HepG2 (cell line): ENCODE results near the gene FGFR2. TPM values are rescaled to one million over a fixed set of nuclear protein-coding genes. Genes with fewer than 3 reads are reported as not detected.

Experiments used
- ATAC-seq: fragments of 200-7000 bp; cut with Tn5 transposase; 3 replicates; pipeline ENCODE4 v1.9.1; 2020; ENCODE audit warnings: mild to moderate bottlenecking, moderate library complexity
- BruUV-seq: library from RNA; stranded (reverse); fragments of 400-500 nt; replicated peaks from 2 replicates; lab custom pipeline; 2021; lab: Mats Ljungman, UMichigan
- CTCF ChIA-PET: fragments of 300-600 bp; formaldehyde crosslinking; extraction: SDS; loops from one replicate; lab custom pipeline; 2021; ENCODE audit warnings: low total read pairs, inconsistent platforms, low intra/inter-chr PET ratio; lab: Yijun Ruan, JAX
- POLR2A ChIA-PET: fragments of 350-600 bp; sonication (Branson Sonifier 250); formaldehyde crosslinking; loops from one replicate; lab custom pipeline; 2020; ENCODE audit warnings: antibody characterized with exemption, inconsistent platforms; lab: Yijun Ruan, JAX
- DNase-seq: peaks from one replicate; pipeline ENCODE4 v3.0.0-alpha.2; 2015; ENCODE audit warnings: low spot score
- FAIRE-seq: peaks from 3 replicates; lab custom pipeline; 2011; peaks lifted over from hg19 to GRCh38; lab: Jason Lieb, UNC
- H2AFZ ChIP-seq: one replicate; pipeline ENCODE4 v1.6.1; 2011; ENCODE audit warnings: low read length, inconsistent platforms
- H3K27ac ChIP-seq: fragments of 300-600 bp; 3 replicates; pipeline ENCODE4 v1.8.0; 2011; ENCODE audit warnings: mixed run types, mild to moderate bottlenecking, mixed read lengths, low read length, inconsistent platforms; ENCODE audit not compliant: insufficient read depth; ENCODE audit errors: extremely low read length
- H3K27me3 ChIP-seq, 2 experiments: fragments of 200-600 bp in 1 of 2; 2 replicates in 1 of 2; 3 replicates in 1 of 2; pipeline versions ENCODE4 v1.6.0 to v1.8.0; 2011; ENCODE audit warnings: low read length in 2 of 2, mild to moderate bottlenecking in 2 of 2, moderate library complexity in 2 of 2, inconsistent platforms in 1 of 2; ENCODE audit not compliant: insufficient read depth in 2 of 2, control insufficient read depth in 1 of 2
- H3K36me3 ChIP-seq, 2 experiments: fragments of 200-600 bp in 1 of 2; replicated peaks in 1 of 2; 2 replicates in 1 of 2; 3 replicates in 1 of 2; pipeline versions ENCODE4 v1.5.1 to v1.8.0; 2011; ENCODE audit warnings: low read length in 2 of 2, inconsistent platforms in 1 of 2; ENCODE audit not compliant: insufficient read depth in 2 of 2, control insufficient read depth in 1 of 2
- H3K4me1 ChIP-seq: 2 replicates; pipeline ENCODE4 v1.5.1; 2012; ENCODE audit warnings: low read length, inconsistent platforms; ENCODE audit not compliant: insufficient read depth
- H3K4me2 ChIP-seq: 2 replicates; pipeline ENCODE4 v1.6.0; 2011; ENCODE audit warnings: low read depth, low read length, inconsistent platforms
- H3K4me3 ChIP-seq, 3 experiments: fragments of 200-600 bp in 1 of 3; sonication (generic), shearing (Covaris generic) in 1 of 3; replicated peaks in 1 of 3; 2 replicates each; pipeline ENCODE4 v1.5.1; 2011 to 2016; ENCODE audit warnings: low read length in 3 of 3, inconsistent platforms in 2 of 3, low read depth in 2 of 3, mild to moderate bottlenecking in 2 of 3, control low read depth in 1 of 3, mixed read lengths in 1 of 3; ENCODE audit not compliant: insufficient read depth in 1 of 3
- H3K79me2 ChIP-seq: one replicate; pipeline ENCODE4 v1.6.1; 2011; ENCODE audit warnings: low read length, inconsistent platforms; ENCODE audit not compliant: insufficient read depth
- H3K9ac ChIP-seq: 2 replicates; pipeline ENCODE4 v1.6.0; 2011; ENCODE audit warnings: mild to moderate bottlenecking, low read depth, low read length, inconsistent platforms; ENCODE audit not compliant: insufficient read depth
- H3K9me3 ChIP-seq: 2 replicates; pipeline ENCODE4 v1.5.1; 2012; ENCODE audit warnings: mild to moderate bottlenecking, low read length
- H4K20me1 ChIP-seq: 2 replicates; pipeline ENCODE4 v1.6.0; 2011; ENCODE audit warnings: inconsistent platforms, mild to moderate bottlenecking, low read length, moderate library complexity; ENCODE audit not compliant: insufficient read depth
- ADNP ChIP-seq: sonication (generic); formaldehyde crosslinking; IDR thresholded peaks from 2 replicates; pipeline ENCODE4 v1.4.0; 2020; ENCODE audit warnings: missing genetic modification reagents
- EP300 ChIP-seq, 3 experiments: sonication (generic) in 1 of 3; formaldehyde crosslinking in 1 of 3; IDR thresholded peaks; 2 replicates each; pipeline versions ENCODE4 v1.5.1 to v1.6.1; 2011 to 2020; ENCODE audit warnings: low read depth in 2 of 3, low read length in 2 of 3, borderline replicate concordance in 1 of 3, improper control_type of control experiment in 1 of 3, mild to moderate bottlenecking in 1 of 3, missing genetic modification reagents in 1 of 3, moderate library complexity in 1 of 3
- FOXK2 ChIP-seq: fragments of 450-650 bp; IDR thresholded peaks from 2 replicates; pipeline ENCODE4 v1.6.1; 2016
- KAT2B ChIP-seq: fragments of 150-350 bp; IDR thresholded peaks from 2 replicates; pipeline ENCODE4 v1.6.1; 2014; ENCODE audit warnings: low read depth, low read length, borderline replicate concordance
- KLF6 ChIP-seq: IDR thresholded peaks from 2 replicates; pipeline ENCODE4 v1.8.0; 2016; ENCODE audit warnings: missing biosample characterization, missing genetic modification reagents
- SSRP1 ChIP-seq: IDR thresholded peaks from 2 replicates; pipeline ENCODE4 v1.6.1; 2016; ENCODE audit warnings: control low read depth
- TAF15 ChIP-seq: fragments of 200-400 bp; formaldehyde crosslinking; IDR thresholded peaks from one replicate; pipeline ENCODE4 v1.6.1; 2018; ENCODE audit warnings: mild to moderate bottlenecking, low read depth, low read length; ENCODE audit not compliant: poor library complexity, severe bottlenecking
- THAP11 ChIP-seq: IDR thresholded peaks from 2 replicates; pipeline ENCODE4 v1.6.1; 2016; ENCODE audit warnings: missing biosample characterization, missing genetic modification reagents
- TOPORS ChIP-seq: sonication (generic); formaldehyde crosslinking; IDR thresholded peaks from 2 replicates; pipeline ENCODE4 v1.8.0; 2023; ENCODE audit warnings: mild to moderate bottlenecking, missing genetic modification reagents
- U2AF1 ChIP-seq: fragments of 200-400 bp; formaldehyde crosslinking; optimal IDR thresholded peaks from 2 replicates; pipeline ENCODE3; 2017; ENCODE audit warnings: mild to moderate bottlenecking, low read depth, low read length
- ZNF160 ChIP-seq: sonication (generic); formaldehyde crosslinking; IDR thresholded peaks from 2 replicates; pipeline ENCODE4 v1.8.0; 2022; ENCODE audit warnings: mild to moderate bottlenecking, inconsistent platforms, missing genetic modification reagents
- ZNF274 ChIP-seq: sonication (generic); formaldehyde crosslinking; IDR thresholded peaks from 2 replicates; pipeline ENCODE4 v1.5.1; 2020; ENCODE audit warnings: mild to moderate bottlenecking, missing genetic modification reagents
- ZNF3 ChIP-seq: IDR thresholded peaks from 2 replicates; pipeline ENCODE4 v1.7.0; 2017; ENCODE audit warnings: inconsistent platforms
- ZNF329 ChIP-seq: sonication (generic); formaldehyde crosslinking; IDR thresholded peaks from 2 replicates; pipeline ENCODE4 v1.9.0; 2021; ENCODE audit warnings: low read depth, mild to moderate bottlenecking, missing genetic modification reagents
- ZNF382 ChIP-seq: sonication (generic); formaldehyde crosslinking; IDR thresholded peaks from 2 replicates; pipeline ENCODE4 v1.5.0; 2020; ENCODE audit warnings: missing genetic modification reagents, mild to moderate bottlenecking, borderline replicate concordance
- ZNF496 ChIP-seq: sonication (generic); formaldehyde crosslinking; IDR thresholded peaks from 2 replicates; pipeline ENCODE4 v1.8.1; 2023; ENCODE audit warnings: mild to moderate bottlenecking, moderate library complexity, missing genetic modification reagents; ENCODE audit not compliant: insufficient replicate concordance
- ZNF607 ChIP-seq: sonication (generic); formaldehyde crosslinking; IDR thresholded peaks from 2 replicates; pipeline ENCODE4 v1.5.1; 2020; ENCODE audit warnings: missing genetic modification reagents, mild to moderate bottlenecking, borderline replicate concordance
- WGBS: methylation state at CpG from one replicate; pipeline ENCODE4 v1.1.6; 2017; ENCODE audit warnings: low lambda C conversion rate; 5-methylcytosine and 5-hydroxymethylcytosine counted together
- in situ Hi-C: cut with HindIII; loops from 2 replicates; pipeline ENCODE4 v1.10.0; 2017; ENCODE audit warnings: low pct_unique_long_range_greater_than_20kb; ENCODE audit not compliant: extremely low pct_ligation_motif_present
- intact Hi-C: fragments of 100-400 bp; cut with micrococcal nuclease; formaldehyde crosslinking; loops from one replicate; pipeline ENCODE4 v1.10.0; 2022; ENCODE audit not compliant: unreplicated experiment
- polyA plus RNA-seq, 8 experiments: library from polyadenylated mRNA; depleted of rRNA in 3 of 8; stranded (reverse) in 7 of 8; unstranded in 1 of 8; fragments of >200 nt; fragmentation: Illumina TruSeq in 4 of 8; extraction: Trizol in 4 of 8; gene quantifications; 2 replicates each; pipeline versions ENCODE4 v1.2.1 to v1.2.3, GENCODE V29; 2011 to 2016; ENCODE audit warnings: low read depth in 4 of 8, missing spikeins in 1 of 8, mixed read lengths in 1 of 8; ENCODE audit not compliant: insufficient read depth in 1 of 8
- total RNA-seq, 5 experiments: library from RNA; depleted of rRNA; stranded (reverse); fragments of >200 nt; fragmentation: Illumina TruSeq; extraction: Trizol; gene quantifications; 2 replicates each; pipeline ENCODE4 v1.2.3, GENCODE V29; 2016; ENCODE audit warnings: low read depth in 1 of 5
- TF ChIP-seq, protein P1 (sequence below): sonication (generic); formaldehyde crosslinking; IDR thresholded peaks from 2 replicates; pipeline ENCODE4 v1.9.0; 2021; ENCODE audit warnings: missing genetic modification reagents, borderline replicate concordance

Gene FGFR2
- total and polyA plus RNA-seq, 2 of the 13 experiments (the other 11 are each of a cell fraction or from before 2014, with no cell fraction given): 1.6 to 2.6 TPM

DNA sequence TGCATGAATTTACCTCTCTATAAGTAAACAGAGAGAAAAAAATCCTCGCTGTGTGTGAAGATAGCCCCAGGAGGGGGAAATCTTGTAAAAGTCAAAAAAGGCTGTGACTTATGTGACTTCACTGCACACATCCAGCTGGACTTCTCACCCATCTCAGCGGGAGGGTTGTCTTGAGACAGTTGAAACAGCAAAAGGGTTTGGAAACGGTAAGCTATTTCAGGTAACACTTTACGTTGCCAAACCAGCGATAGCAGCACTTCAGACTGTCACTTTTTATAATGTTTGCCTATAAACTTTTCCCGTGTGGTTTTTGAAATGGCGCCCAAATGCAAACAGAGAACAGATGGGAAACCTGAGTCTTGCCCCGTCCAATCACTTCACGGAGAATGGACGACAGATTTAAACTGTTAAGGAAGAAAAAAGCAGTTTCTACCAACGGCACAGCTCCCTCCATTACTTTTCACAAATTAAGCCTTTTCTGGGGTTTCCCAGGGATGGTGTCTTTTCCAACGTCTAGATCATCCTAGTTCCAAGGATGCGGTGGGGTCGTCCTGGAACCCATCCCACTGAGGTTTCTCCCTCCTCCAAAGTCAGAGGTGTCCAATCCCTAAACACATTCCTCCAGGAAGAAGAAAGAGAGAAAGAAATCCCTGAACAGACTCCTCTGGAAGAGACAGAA, 25.2 kb downstream of the FGFR2 start:
- POLR2A ChIA-PET: no interaction called here
- ATAC-seq: no peak
- H3K4me2 ChIP-seq: no peak overlapping the region

More for the DNA sequence above, 25.2 kb downstream of the FGFR2 start:
- no peak overlapping the region for H3K9ac ChIP-seq
- intact Hi-C loops: no loop called here
- in situ Hi-C loops: no loop called here
- DNase-seq (no peak), FAIRE-seq (no peak)
- H3K27me3 ChIP-seq: no peaks in the 10 kb centered on the region
- no peaks in the 10 kb centered on the region for H4K20me1 ChIP-seq
- no peaks in the 10 kb centered on the region for H3K9me3 ChIP-seq
- no peaks in the 10 kb centered on the region for H3K79me2 ChIP-seq
- H3K36me3 ChIP-seq: no peaks in the 10 kb centered on the region
- 84% methylated on average over 14 of the region's 14 CpGs for WGBS
- no peak overlapping the region for H2AFZ ChIP-seq
- no TSS peak for BruUV-seq
- H3K4me3 ChIP-seq: no peak overlapping the region
- CTCF ChIA-PET: no interaction called here
- no peak overlapping the region for H3K27ac ChIP-seq
- no peak for TF ChIP-seq ZNF382 (CRISPR knock-in tag)
- TF ChIP-seq THAP11 (CRISPR knock-in tag): no peak
- TF ChIP-seq ZNF496 (CRISPR knock-in tag): no peak
- TF ChIP-seq TAF15: no peak
- no peak for TF ChIP-seq ZNF3 (CRISPR knock-in tag)
- no peak for TF ChIP-seq KLF6
- TF ChIP-seq, protein P1, sequence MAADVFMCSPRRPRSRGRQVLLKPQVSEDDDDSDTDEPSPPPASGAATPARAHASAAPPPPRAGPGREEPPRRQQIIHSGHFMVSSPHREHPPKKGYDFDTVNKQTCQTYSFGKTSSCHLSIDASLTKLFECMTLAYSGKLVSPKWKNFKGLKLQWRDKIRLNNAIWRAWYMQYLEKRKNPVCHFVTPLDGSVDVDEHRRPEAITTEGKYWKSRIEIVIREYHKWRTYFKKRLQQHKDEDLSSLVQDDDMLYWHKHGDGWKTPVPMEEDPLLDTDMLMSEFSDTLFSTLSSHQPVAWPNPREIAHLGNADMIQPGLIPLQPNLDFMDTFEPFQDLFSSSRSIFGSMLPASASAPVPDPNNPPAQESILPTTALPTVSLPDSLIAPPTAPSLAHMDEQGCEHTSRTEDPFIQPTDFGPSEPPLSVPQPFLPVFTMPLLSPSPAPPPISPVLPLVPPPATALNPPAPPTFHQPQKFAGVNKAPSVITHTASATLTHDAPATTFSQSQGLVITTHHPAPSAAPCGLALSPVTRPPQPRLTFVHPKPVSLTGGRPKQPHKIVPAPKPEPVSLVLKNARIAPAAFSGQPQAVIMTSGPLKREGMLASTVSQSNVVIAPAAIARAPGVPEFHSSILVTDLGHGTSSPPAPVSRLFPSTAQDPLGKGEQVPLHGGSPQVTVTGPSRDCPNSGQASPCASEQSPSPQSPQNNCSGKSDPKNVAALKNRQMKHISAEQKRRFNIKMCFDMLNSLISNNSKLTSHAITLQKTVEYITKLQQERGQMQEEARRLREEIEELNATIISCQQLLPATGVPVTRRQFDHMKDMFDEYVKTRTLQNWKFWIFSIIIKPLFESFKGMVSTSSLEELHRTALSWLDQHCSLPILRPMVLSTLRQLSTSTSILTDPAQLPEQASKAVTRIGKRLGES (CRISPR knock-in tag): no peak
- no peak for TF ChIP-seq EP300 (IDR thresholded peaks at IDR 0.05; ENCODE audit: low read depth in 2 of 2, low read length in 2 of 2)
- TF ChIP-seq EP300 (CRISPR knock-in tag; IDR thresholded peaks at IDR 0.05; ENCODE audit: borderline replicate concordance): no peak
- TF ChIP-seq KAT2B: no peak
- no peak for TF ChIP-seq U2AF1
- TF ChIP-seq FOXK2: no peak
- TF ChIP-seq ZNF607 (CRISPR knock-in tag): no peak
- no peak for TF ChIP-seq TOPORS
- no peak for TF ChIP-seq SSRP1 (CRISPR knock-in tag)
- TF ChIP-seq ZNF160: no peak
- no peak for TF ChIP-seq ZNF329 (CRISPR knock-in tag)
- no peak for TF ChIP-seq ZNF274 (CRISPR knock-in tag)
- TF ChIP-seq ADNP: no peak
- peaks cover 22% of the 10 kb centered on the region for H3K4me1 ChIP-seq
